ENCODE measurements around the gene AAGAB.

The AAGAB gene

GRCh38 chr15:67186688-67187087 is 67.8 kb downstream of the AAGAB start:
- no peak for DNase-seq

GRCh38 chr15:67186226-67186649 is 68.2 kb downstream of the AAGAB start:
- peak; percentile 24 to 54 for DNase-seq

GRCh38 chr15:67185621-67186225 is 68.7 kb downstream of the AAGAB start:
- DNase-seq: no peak

GRCh38 chr15:67185051-67185450 is 69.4 kb downstream of the AAGAB start:
- no peak for DNase-seq

DNA sequence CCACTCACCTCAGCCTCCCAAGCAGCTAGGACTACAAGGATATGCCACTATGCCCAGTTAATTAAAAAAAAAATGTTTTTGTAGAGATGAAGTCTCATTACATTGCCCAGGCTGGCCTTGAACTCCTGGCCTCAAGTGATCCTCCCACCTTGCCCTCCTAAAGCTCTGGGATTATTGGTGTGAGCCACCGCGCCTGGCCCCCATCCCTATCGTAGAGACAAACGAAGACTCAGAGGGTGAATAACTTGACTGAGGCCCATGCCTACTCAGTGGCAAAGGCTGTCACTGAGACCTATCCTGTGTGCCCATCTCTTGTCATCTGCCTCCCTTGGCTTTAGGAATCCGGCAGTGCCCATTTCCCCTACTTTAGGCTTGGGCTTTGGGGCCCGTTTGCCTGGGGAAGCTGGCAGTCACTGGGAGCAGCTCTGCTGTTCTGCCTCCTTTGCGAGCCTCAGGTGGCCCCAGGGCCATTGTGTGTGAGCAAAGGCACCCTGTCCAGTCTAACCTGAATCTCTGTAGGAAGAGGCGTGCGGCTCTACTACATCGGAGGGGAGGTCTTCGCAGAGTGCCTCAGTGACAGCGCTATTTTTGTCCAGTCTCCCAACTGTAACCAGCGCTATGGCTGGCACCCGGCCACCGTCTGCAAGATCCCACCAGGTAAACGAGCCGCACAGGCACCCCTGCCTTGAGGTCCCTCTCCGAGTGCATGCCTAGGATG is 70.1 kb downstream of the AAGAB start:
- DNase-seq: no peak

DNA sequence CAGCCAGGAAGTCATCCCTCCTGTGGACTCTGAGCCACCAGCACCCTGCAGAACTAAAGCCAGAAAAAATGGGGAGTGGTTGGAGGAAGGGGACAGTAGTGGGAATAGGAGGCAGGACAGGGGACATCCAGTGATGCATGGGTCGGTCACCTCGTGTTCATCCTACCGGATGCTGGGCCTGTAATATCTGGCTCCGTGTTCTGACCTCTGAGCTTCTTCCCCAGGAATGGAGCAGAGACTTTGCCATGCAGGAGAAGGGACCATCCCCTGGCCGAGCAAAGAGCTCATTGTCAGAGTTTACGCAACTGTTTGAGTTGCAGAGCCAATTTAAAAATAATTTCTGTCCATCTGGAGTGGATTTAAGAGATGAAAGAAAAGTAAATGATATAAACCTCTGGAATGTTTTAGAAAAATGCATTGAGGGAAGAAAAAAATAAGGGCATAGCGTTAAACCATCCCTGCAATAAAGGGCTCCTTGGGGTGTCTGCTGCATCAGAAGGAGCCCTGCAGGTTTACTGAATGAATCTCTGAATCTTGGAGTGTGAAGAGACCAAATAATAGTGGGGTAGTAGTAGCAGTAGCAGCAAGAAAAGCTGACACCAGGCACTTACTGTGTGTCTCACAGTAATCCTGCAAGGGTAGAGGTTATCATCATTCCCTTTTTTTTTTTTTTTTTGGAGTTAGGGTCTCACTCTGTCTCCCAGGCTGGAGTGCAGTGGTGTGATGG is 70.9 kb downstream of the AAGAB start:
- DNase-seq: no peak

DNA sequence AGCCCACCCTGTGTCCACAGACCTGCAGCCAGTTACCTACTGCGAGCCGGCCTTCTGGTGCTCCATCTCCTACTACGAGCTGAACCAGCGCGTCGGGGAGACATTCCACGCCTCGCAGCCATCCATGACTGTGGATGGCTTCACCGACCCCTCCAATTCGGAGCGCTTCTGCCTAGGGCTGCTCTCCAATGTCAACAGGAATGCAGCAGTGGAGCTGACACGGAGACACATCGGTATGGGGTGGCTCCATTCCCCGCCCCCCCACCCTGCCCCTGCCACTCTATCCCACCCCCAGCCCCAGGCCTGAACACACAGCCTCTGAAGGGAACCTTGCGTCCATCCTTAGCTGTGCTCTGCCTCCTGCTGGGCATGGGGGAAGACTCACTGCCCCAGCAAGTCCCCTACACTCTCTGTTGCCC is 73.2 kb downstream of the AAGAB start:
- DNase-seq: no peak

DNA sequence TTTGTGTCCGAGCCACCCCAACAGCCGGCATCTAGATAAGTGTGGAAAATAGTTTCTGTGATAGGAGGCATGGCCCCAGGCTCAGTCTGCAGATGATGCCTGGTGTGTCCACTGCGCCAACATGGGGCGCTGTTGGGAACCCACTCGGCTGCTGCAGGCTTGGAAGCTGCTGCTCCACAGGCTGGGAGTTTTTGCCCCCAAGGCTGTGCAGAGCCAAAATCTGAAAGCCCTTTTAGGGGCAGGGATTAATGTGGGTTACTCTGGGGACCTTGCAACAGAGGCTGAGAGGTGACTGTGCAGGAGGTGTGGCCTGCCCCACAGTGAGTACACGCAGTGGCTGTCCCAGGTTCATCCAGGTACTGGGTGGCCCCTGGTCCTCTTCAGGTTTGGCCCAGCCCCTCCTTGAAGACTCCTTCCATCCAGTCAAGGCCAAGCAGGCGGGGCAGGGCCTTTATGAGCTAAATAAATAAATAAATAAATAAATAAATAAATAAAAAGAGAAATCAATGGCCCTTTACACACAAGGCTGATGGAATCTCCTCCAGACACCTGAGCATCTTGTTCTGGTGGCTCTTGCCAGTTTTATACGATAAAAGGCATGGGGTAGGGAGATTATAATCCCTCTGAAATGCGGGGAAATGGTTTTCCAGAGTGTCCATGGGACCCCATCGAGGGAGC is 73.8 kb downstream of the AAGAB start:
- DNase-seq: no peak

DNA sequence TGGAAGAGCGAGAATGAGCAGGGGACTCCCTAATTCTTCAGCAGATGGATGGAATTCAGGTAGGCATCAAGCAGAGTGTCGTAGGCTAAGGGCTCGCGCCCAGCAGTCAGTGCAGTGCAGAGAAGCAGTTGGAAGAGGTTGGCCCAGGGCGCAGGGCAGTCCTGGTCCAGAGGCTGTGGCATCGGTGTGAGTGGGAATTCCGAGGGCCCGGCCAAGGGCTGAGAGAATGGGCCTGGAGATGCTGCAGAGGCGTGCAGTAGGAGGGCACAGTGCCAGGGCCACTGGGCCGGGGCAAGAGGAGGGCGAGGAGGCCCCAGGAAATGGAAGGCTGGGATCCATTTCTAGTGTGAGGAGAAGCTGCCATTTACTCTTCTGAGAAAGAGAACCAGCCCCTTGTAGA is 74.4 kb downstream of the AAGAB start:
- no peak for DNase-seq

DNA sequence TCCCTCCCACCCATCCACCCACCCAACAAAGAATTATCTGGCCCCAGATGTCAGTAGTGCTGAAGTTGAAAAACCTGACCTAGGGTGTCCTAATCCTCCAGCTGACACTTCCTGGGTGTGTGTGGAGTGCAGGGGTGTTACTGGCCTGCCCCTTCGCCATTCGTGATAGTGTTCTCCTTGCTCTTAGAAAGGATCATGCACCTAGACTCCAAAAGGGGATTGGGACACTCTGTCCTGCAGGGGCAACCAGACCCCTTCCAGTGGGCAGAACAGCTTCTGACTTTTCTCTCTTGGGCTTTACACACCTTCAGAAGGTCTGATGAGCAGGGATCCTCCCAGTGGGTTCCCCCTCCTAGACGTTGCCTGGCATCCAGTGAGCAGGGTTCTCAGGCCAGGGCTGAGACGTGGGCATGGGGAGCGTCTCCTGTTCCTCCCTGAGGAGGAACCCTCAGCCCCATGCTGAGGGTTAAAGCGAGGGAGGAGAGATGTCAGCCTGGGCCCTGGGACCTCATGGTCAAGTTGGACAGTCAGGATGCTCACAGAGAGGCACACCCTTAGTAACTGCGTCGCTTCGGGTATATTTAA is 75.0 kb downstream of the AAGAB start:
- DNase-seq: no peak

GRCh38 chr15:67178569-67179210 is 75.8 kb downstream of the AAGAB start:
- no peak for DNase-seq

DNA sequence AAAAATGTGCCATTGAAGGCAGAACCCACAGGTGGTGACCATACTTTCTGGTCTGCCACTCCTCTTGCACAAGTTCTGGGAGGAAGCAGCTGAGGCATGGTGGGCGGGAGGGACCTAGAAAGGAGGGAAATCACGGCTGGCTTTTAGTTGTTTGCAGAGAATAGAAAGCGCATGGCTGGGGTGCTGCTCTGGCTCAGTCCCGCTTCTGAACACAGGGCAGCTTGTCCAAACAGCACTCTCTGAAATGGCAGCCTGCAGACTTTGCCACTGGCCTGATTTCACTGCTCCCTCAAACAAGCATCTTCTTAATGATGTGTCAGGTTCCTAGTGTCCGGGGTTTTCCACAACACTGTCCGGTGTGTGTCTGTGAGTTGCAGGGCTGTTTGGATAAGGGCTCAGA is 76.7 kb downstream of the AAGAB start:
- DNase-seq: peak; percentile 64

DNA sequence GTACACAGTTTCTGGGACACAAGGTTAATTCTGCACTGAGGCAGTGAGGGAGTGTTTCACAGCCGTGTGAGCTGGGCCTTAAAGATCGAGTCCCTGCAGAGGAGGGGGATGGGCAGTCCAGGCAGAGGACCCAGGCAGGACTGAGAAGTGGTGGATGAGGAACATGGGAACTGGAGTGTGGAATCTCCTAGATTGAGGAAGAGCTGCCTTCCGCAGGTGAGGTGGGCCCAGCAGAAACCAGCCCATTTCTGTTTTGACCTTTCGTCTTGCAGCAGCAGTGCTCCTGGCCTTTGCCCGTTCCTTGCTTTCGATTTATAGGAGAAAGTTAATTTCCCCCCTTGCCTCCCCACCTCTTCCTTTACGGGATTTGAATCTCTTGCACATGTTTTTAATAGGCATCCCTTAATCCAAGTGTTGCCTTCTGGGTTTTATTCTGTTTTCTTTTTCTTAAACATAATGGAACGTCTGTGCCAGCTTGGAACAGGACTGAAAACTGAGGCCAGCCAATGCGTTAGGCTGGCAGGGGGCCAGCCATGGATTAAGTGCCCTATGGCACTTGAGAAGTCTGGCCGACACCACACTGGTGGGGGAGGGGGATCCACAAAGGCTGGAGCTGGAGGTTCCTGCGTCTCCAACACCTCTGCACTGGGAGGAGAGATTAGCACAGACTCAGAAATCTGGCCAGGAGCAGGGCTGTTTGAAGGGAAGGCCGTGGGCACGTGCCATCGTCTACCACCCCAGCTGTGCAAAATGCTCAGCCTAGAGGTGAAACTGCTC is 78.1 kb downstream of the AAGAB start:
- DNase-seq: no peak

GRCh38 chr15:67175643-67176071 is 78.8 kb downstream of the AAGAB start:
- peak; percentile 94 to 95 for DNase-seq

GRCh38 chr15:67174864-67175573 is 79.4 kb downstream of the AAGAB start:
- DNase-seq: no peak

- DNase-seq: no peak
These were observed 80.0 kb downstream of the AAGAB start for GRCh38 chr15:67174446-67174845.

DNA sequence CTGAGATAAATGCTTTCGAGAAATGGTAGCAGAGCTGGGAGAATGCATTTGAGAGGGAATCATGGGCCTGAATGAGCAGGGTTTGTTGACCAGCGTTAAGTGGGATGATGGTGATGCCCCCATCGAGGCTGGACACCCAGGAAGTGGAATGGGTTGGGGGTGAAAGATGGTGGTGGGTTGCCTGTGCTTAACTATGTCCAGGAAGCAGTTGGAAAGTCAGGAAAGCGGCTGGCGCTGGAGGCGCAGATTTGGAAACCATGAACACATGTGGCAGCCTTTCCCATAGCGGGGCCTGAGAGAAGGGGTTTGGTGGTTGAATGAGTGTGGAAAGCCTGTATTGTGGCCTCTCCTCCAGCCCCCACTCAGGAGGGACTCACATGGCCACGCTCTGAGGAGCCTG is 80.7 kb downstream of the AAGAB start:
- no peak for DNase-seq

DNA sequence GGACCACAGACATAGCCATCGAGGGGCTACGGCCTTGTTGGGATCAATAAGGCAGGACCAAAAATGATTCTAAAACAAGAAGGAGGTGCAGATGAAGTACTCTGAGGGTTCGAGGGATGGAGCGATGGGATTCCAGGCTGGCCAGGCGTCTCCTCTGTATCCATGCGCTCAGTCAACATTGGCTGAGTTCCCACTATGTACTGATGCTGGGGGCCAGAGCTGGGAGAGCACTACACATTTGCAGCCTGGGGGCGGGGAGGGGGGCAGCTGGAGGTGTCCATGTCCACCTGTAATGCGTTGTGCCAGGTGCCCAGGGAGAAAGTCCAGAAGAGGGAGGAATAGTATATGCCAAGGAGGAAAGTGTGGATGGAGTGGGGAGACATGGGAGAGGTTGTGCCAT is 81.5 kb downstream of the AAGAB start:
- no peak for DNase-seq

GRCh38 chr15:67172172-67172571 is 82.3 kb downstream of the AAGAB start:
- no peak for DNase-seq

DNA sequence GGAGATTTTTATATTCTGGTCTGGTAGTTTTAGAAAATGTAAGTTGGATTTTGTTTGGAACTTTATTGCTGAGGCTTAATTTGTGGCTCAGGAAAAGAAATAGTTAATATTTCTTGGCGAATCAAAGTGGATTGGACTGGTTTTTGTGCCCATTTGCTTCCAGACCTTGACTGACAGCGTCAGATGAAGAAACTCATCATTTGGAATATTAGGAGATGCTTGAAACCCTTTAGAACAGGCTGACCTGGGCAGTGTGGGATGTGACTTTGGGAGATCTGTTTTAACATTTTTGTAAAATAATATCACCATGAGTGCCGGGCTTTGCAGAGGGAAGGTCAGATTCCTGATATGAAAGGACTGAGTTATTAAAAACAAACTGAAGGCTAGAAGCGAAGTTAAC is 83.0 kb downstream of the AAGAB start:
- DNase-seq: no peak

Measured in inflammatory macrophage (primary cell).